ENCODE results near the gene DNAJA3.

DNAJA3 gene

GRCh38 chr16:4428500-4428899, 2.8 kb downstream of the DNAJA3 start:
- no peak for TF ChIP-seq CTCF (IDR thresholded peaks at IDR 0.05; ENCODE audit: borderline replicate concordance, insufficient read depth, low read depth, low read length)
- no peak overlapping the region for H3K4me3 ChIP-seq (ENCODE audit: low read depth, low read length)

- H3K4me3 ChIP-seq (ENCODE audit: low read depth, low read length) = no peak overlapping the region
- no peak for TF ChIP-seq CTCF (IDR thresholded peaks at IDR 0.05; ENCODE audit: borderline replicate concordance, insufficient read depth, low read depth, low read length)
These were observed 5.4 kb downstream of the DNAJA3 start for GRCh38 chr16:4431023-4431422.

DNA sequence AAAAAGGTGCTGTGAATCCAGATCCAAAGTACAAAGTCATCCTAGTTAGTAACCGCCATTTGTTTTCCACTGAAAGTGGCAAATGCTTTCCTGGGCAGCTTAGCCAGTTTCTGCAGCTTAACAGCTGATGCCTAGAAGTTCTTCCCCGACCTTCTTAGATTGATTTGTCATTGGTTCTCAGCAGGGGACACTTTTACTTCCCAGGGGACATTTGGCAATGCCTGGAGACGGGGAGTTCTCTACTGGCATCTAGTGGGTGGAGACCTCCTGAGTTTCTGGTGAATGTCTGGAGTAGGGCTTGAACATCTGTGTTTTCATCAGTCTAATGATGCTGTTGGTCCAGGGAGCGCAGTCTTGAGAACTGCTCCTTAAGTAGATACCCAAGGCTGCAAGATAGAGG, 7.6 kb downstream of the DNAJA3 start:
- H3K4me3 ChIP-seq (ENCODE audit: low read depth, low read length) = no peak overlapping the region
- no peak for TF ChIP-seq CTCF (IDR thresholded peaks at IDR 0.05; ENCODE audit: borderline replicate concordance, insufficient read depth, low read depth, low read length)

DNA sequence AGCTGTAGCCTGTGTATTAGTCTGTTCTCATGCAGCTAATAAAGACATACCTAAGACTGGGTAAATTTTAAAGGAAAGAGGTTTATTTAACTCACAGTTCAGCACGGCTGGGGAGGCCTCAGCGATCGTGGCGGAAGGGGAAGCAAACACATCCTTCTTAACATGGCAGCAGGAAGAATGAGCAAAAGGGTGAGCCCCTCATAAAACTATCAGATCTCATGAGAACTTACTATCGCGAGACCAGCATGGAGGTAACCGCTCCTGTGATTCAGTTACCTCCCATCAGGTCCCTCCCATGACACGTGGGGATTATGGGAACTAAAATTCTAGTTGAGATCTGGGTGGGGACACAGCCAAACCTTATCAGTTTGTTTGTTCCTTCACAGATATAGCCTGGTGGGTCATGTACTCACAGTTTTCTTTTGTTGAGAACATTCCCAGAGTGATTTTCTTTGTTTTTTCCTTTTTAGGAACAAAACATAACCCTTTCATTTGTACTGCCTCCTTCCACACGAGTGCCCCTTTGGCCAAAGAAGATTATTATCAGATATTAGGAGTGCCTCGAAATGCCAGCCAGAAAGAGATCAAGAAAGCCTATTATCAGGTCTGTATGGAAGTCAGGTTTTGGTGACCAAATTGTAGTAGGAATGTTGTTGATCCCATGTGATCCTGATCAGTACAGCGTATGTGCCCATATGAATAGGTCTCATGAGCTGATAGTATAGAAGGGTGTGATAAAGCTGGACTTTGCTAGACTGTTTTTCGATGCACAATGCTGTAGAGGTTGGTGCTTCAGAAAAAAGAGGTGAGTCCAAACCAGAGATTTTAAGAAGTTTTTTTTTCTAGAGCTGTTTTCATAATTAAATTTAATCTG, 8.5 kb downstream of the DNAJA3 start:
- TF ChIP-seq CTCF (IDR thresholded peaks at IDR 0.05; ENCODE audit: borderline replicate concordance, insufficient read depth, low read depth, low read length) = no peak
- H3K4me3 ChIP-seq (ENCODE audit: low read depth, low read length) = no peak overlapping the region

DNA sequence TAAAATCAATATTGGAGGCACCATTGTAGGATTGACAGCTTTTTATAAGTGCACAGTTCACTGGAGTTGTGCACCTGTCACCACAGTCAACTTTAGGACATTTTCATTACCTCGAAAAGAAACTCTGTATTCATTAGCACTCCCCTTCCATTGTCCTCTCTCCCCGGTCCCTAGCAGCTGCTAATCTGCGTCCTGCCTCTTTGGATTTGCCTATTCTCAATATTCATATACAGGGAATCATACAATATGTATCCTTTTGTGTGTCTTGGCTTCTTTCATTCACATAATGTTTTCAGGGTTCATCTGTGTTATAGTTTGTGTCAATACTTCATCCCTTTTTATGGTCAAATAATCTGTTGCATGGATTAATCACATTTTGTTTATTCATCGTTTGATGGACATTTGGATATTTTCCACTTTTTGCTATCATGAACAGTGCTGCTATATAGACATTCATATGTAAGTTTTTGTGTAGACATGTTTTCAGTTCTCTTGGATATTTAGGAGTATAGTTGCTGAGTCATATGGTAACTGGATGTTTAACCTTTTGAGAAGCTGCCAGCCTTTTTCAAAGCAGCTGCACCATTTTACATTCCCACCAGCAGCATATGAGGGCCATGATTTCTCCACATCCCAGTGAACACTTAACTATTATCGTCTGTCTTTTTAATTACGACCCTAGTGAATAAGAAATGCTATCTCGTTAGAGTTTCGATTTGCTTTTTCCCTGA, 9.8 kb downstream of the DNAJA3 start:
- no peak overlapping the region for H3K4me3 ChIP-seq (ENCODE audit: low read depth, low read length)
- no peak for TF ChIP-seq CTCF (IDR thresholded peaks at IDR 0.05; ENCODE audit: borderline replicate concordance, insufficient read depth, low read depth, low read length)

GRCh38 chr16:4437366-4437765, 11.7 kb downstream of the DNAJA3 start:
- H3K4me3 ChIP-seq (ENCODE audit: low read depth, low read length) = no peak overlapping the region
- TF ChIP-seq CTCF (IDR thresholded peaks at IDR 0.05; ENCODE audit: borderline replicate concordance, insufficient read depth, low read depth, low read length) = no peak
